Mucosa of rectum (tissue), 2 donors: ENCODE measurements around the gene ICAM3.

Experiments
- H3K27ac ChIP-seq, 2 donors: one replicate each; pipeline ENCODE4 v1.7.0; 2013; ENCODE audit warnings: inconsistent platforms in 2 of 2, low read depth in 2 of 2, low read length in 2 of 2
- H3K27me3 ChIP-seq, 2 donors: one replicate each; pipeline ENCODE4 v1.7.0; 2013; ENCODE audit warnings: low read length in 2 of 2; ENCODE audit not compliant: control insufficient read depth in 2 of 2, insufficient read depth in 2 of 2
- H3K36me3 ChIP-seq, 2 donors: one replicate each; pipeline ENCODE4 v1.7.0; 2013; ENCODE audit warnings: low read length in 2 of 2; ENCODE audit not compliant: control insufficient read depth in 2 of 2, insufficient read depth in 2 of 2
- H3K4me1 ChIP-seq, 2 donors: one replicate each; pipeline ENCODE4 v1.7.0; 2013; ENCODE audit warnings: low read length in 2 of 2, mild to moderate bottlenecking in 1 of 2; ENCODE audit not compliant: control insufficient read depth in 2 of 2, insufficient read depth in 2 of 2
- H3K4me3 ChIP-seq, 2 donors: one replicate each; pipeline ENCODE4 v1.7.0; 2013; ENCODE audit warnings: low read length in 2 of 2
- H3K9ac ChIP-seq, 2 donors: one replicate each; pipeline ENCODE4 v1.7.0; 2013; ENCODE audit warnings: low read length in 2 of 2, low read depth in 1 of 2, mild to moderate bottlenecking in 1 of 2
- H3K9me3 ChIP-seq, 2 donors: one replicate each; pipeline ENCODE4 v1.7.0; 2013; ENCODE audit warnings: low read length in 2 of 2; ENCODE audit not compliant: control insufficient read depth in 2 of 2
- donor health status: healthy.
- donor health status: Normal muscosa, but diverticular disease.

The ICAM3 gene

GRCh38 chr19:10306327-10306726 is 33.1 kb downstream of the ICAM3 start:
- Histone ChIP-seq H3K4me1 (no peaks in the 10 kb centered on the region), H3K27me3 (no peaks in the 10 kb centered on the region), H3K9ac (no peak overlapping the region), H3K4me3 (no peak overlapping the region), H3K9me3 (no peaks in the 10 kb centered on the region), H3K36me3 (no peaks in the 10 kb centered on the region), H3K27ac (no peak overlapping the region)

DNA sequence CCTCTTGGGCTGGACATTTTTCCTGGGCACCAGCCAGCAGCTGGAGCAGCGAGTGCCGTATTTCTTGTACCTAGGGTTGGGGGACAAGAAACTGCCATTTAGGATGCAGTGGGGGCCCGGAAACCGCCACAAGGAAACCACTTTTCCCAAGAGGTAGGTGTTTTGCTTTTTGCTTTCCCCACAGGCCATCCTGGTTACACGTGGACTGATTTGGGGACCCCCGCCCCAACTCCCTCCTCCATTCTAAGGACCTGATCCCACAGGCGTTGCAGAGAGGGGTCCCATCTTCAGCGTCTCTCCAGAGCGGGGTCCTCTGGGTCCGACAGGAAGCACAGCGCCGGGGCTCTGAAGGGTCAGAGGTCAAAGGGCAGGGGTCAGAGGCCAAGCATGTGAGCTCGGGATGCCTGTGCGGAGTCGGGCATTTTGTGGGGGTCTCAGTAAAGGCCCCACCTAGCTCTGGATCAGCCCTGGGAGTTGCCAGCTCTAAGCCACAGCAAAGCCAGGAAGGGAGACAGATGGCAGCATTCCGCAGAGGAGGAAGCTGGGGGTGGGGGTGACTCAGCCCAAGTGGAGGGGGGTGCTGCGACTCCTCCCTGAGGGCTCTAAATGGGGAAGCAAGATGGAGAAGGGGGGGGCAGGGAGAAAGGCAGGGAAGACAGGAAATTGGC is 34.2 kb downstream of the ICAM3 start:
- no peak overlapping the region for H3K27ac ChIP-seq
- no peaks in the 10 kb centered on the region for H3K9me3 ChIP-seq
- no peak overlapping the region for H3K4me3 ChIP-seq
- no peaks in the 10 kb centered on the region for H3K27me3 ChIP-seq
- no peak overlapping the region for H3K9ac ChIP-seq
- H3K36me3 ChIP-seq = no peaks in the 10 kb centered on the region
- H3K4me1 ChIP-seq = no peaks in the 10 kb centered on the region

DNA sequence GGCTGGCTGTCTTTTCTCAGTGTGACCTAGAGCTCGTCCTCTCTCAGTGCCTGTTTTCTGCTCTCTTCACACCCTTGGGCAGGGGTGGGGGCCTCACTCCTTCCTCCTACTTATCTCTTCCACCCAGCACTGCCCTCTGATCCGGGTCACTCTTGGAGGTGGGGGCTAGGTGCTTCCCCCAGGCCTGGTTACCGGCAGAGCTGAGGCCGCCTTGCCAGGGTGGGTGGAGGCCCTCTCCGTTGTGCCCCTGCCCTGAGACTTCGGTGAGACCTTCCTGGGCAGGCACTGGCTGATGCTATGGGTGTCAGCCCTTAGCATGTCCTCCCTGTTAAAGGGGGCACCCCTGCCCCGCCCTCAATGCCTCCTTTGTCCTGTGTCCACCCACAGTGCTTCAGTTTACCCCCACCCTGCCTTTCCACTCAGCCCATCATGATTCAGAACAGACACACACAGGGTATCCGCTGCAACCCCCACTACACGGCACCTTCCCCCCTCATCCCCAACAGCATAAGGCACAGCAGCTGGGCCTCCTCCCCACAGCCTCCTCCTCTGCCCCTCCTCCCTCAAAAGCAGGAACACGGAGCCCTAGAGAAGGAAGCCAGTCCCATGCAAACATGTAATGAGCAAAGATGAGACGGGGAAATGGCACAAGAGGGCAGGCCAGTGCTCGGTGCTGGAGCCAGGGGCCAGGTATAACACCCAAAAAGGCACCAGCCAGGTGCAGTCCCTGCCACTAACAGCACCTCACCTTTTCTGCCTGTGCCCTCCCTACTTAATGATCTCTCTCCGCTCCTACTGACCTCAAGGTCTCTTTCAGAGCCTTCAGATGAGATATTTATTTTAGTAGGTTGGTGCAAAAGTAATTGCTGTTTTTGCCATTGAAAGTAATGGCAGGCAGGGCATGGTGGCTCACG is 39.6 kb downstream of the ICAM3 start:
- no peak overlapping the region for H3K27ac ChIP-seq
- no peaks in the 10 kb centered on the region for H3K9me3 ChIP-seq
- peaks cover 4 to 14% of the 10 kb centered on the region in 2 donors for H3K4me1 ChIP-seq
- peaks cover 3 to 18% of the 10 kb centered on the region in 2 donors for H3K27me3 ChIP-seq
- no peak overlapping the region for H3K4me3 ChIP-seq
- H3K36me3 ChIP-seq = no peaks in the 10 kb centered on the region
- H3K9ac ChIP-seq = no peak overlapping the region

DNA sequence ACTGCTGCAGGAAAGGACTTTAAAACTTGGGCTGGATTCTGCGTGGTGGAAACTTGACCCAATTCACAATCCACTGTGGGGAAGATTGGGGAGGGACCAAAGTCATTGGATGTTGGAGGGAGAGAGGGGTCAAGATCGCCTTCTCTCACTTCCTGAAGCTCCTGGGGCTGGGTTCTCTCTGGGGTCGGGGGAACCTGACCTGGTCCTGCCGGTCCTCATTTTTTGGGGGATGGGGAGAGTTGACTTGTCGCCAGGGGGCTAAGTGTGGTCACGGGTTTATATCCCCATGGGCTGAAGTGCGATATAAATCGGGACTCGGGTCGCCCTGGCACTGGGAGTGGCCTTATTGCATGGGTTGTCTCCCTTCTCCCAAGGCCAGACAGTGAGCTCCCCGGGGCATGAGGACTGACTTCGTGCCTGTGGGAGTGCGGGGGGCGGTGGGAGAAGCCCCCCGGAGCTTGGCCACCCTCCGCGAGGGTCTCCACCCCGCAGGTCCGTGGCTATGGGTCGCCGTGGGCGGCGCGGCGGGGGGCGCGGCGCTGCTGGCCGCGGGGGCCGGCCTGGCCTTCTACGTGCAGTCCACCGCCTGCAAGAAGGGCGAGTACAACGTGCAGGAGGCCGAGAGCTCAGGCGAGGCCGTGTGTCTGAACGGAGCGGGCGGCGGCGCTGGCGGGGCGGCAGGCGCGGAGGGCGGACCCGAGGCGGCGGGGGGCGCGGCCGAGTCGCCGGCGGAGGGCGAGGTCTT is 43.4 kb downstream of the ICAM3 start:
- H3K27me3 ChIP-seq = peaks cover 41 to 50% of the 10 kb centered on the region in 2 donors
- no peak overlapping the region for H3K9ac ChIP-seq
- peak overlapping the region; percentile 32 to 71 for H3K4me3 ChIP-seq
- H3K36me3 ChIP-seq = no peaks in the 10 kb centered on the region
- H3K27ac ChIP-seq = no peak overlapping the region
- H3K4me1 ChIP-seq = peaks cover 17 to 29% of the 10 kb centered on the region in 2 donors
- no peaks in the 10 kb centered on the region for H3K9me3 ChIP-seq

- Histone ChIP-seq H3K4me3 (peak overlapping the region; percentile 32 to 71), H3K36me3 (no peaks in the 10 kb centered on the region), H3K4me1 (peaks cover 22 to 35% of the 10 kb centered on the region in 2 donors), H3K27me3 (peaks cover 48 to 55% of the 10 kb centered on the region in 2 donors), H3K27ac (no peak overlapping the region), H3K9me3 (no peaks in the 10 kb centered on the region), H3K9ac (no peak overlapping the region)
These were observed 44.0 kb downstream of the ICAM3 start for GRCh38 chr19:10295305-10295846.

- Histone ChIP-seq H3K27ac (no peak overlapping the region), H3K27me3 (peaks cover 55 to 57% of the 10 kb centered on the region in 2 donors), H3K4me3 (no peak overlapping the region), H3K4me1 (peaks cover 28 to 40% of the 10 kb centered on the region in 2 donors), H3K36me3 (no peaks in the 10 kb centered on the region), H3K9me3 (no peaks in the 10 kb centered on the region), H3K9ac (no peak overlapping the region)
These were observed 45.1 kb downstream of the ICAM3 start for GRCh38 chr19:10294368-10294697.

DNA sequence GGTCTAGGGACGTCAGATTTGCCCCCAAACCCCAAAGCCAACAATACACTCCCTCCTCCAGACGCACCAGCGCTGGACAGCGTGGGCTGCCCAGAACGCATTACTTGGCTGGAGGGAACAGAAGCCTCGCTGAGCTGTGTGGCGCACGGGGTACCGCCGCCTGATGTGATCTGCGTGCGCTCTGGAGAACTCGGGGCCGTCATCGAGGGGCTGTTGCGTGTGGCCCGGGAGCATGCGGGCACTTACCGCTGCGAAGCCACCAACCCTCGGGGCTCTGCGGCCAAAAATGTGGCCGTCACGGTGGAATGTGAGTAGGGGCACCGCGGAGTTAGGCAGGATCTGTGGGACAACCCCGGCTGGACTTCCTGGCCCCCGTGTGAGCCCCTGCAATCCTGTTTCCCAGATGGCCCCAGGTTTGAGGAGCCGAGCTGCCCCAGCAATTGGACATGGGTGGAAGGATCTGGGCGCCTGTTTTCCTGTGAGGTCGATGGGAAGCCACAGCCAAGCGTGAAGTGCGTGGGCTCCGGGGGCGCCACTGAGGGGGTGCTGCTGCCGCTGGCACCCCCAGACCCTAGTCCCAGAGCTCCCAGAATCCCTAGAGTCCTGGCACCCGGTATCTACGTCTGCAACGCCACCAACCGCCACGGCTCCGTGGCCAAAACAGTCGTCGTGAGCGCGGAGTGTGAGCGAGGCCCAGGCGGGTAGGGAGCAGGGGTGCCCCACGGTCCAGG is 45.6 kb downstream of the ICAM3 start:
- Histone ChIP-seq H3K36me3 (no peaks in the 10 kb centered on the region), H3K9me3 (no peaks in the 10 kb centered on the region), H3K4me1 (peaks cover 33 to 45% of the 10 kb centered on the region in 2 donors), H3K9ac (no peak overlapping the region), H3K27ac (no peak overlapping the region), H3K4me3 (no peak overlapping the region), H3K27me3 (peaks cover 60 to 62% of the 10 kb centered on the region in 2 donors)

- Histone ChIP-seq H3K27me3 (peaks cover 64 to 66% of the 10 kb centered on the region in 2 donors), H3K9ac (no peak overlapping the region)
These were observed 46.4 kb downstream of the ICAM3 start for GRCh38 chr19:10292789-10293636.

More at GRCh38 chr19:10292789-10293636, 46.4 kb downstream of the ICAM3 start:
- H3K9me3 ChIP-seq = no peaks in the 10 kb centered on the region
- no peaks in the 10 kb centered on the region for H3K36me3 ChIP-seq
- peaks cover 37 to 46% of the 10 kb centered on the region in 2 donors for H3K4me1 ChIP-seq
- H3K27ac ChIP-seq = no peak overlapping the region
- peak overlapping the region; percentile 51 to 65 for H3K4me3 ChIP-seq
